Transverse colon (tissue), 4 donors: ENCODE data around the gene BMERB1. TPM values are rescaled to one million over a fixed set of nuclear protein-coding genes. Genes with fewer than 3 reads are reported as not detected.

ENCODE experiments used
- DNase-seq: peaks from one replicate; pipeline ENCODE4 v3.0.0-alpha.2; 2019
- H3K27ac ChIP-seq, 4 donors: fragments of 200-600 bp; sonication (generic); 2 replicates each; pipeline ENCODE4 v1.5.1; 2016 to 2018; ENCODE audit warnings: inconsistent platforms in 4 of 4
- H3K27me3 ChIP-seq: fragments of 200-600 bp; sonication (generic); 2 replicates; pipeline ENCODE4 v1.5.1; 2017; ENCODE audit warnings: inconsistent platforms
- H3K36me3 ChIP-seq, 4 donors: fragments of 200-600 bp; sonication (generic); 2 replicates each; pipeline ENCODE4 v1.5.1; 2017 to 2019; ENCODE audit warnings: inconsistent platforms in 4 of 4
- H3K4me1 ChIP-seq, 4 donors: fragments of 200-600 bp; sonication (generic); 2 replicates each; pipeline ENCODE4 v1.5.1; 2017 to 2020; ENCODE audit warnings: inconsistent platforms in 4 of 4
- H3K4me3 ChIP-seq, 4 donors: fragments of 200-600 bp; sonication (generic); 1 replicate in 1 of 4; 2 replicates in 3 of 4; pipeline versions ENCODE4 v1.5.1 to v1.6.1; 2017 to 2019; ENCODE audit warnings: inconsistent platforms in 4 of 4
- H3K9me3 ChIP-seq, 2 donors: fragments of 200-600 bp; sonication (generic); 2 replicates each; pipeline ENCODE4 v1.5.1; 2017 to 2019; ENCODE audit warnings: inconsistent platforms in 2 of 2
- EP300 ChIP-seq: sonication (generic); formaldehyde crosslinking; IDR thresholded peaks from one replicate; pipeline ENCODE4 v1.6.1; 2017; ENCODE audit warnings: antibody characterized with exemption, low read depth
- POLR2A ChIP-seq: fragments of 450-650 bp; IDR thresholded peaks from one replicate; pipeline ENCODE4 v1.6.1; 2016; ENCODE audit warnings: antibody characterized with exemption, mild to moderate bottlenecking, moderate library complexity
- POLR2AphosphoS5 ChIP-seq, 3 donors: sonication (generic); formaldehyde crosslinking; IDR thresholded peaks; one replicate each; pipeline ENCODE4 v1.6.1; 2016; ENCODE audit warnings: antibody characterized with exemption in 3 of 3
- WGBS, 2 donors: methylation state at CpG; one replicate each; pipeline ENCODE4 v1.1.5; 2018; ENCODE audit warnings: low coverage in 1 of 2; 5-methylcytosine and 5-hydroxymethylcytosine counted together
- in situ Hi-C, 4 donors: fragments of 200-750 bp; cut with MboI; loops; one replicate each; pipeline versions ENCODE4 v1.15.0 to v1.15.1; 2017; ENCODE audit warnings: low sequenced_read_pairs in 3 of 4, low pct_ligation_motif_present in 1 of 4, low pct_unique_long_range_greater_than_20kb in 1 of 4
- intact Hi-C: fragments of 100-400 bp; cut with DNase I; formaldehyde crosslinking; loops from one replicate; pipeline ENCODE4 v1.15.1; 2023; ENCODE audit warnings: low total_unique reads
- total RNA-seq, 4 donors: library from RNA; depleted of rRNA; stranded (reverse); fragments of >200 nt; gene quantifications; one replicate each; pipeline ENCODE4 v1.1.0, GENCODE V29; 2016
- TF ChIP-seq, protein P1 (sequence below), 5 experiments: fragments of 200-600 bp in 3 of 5; fragments of 450-650 bp in 2 of 5; sonication (generic) in 3 of 5; IDR thresholded peaks; 1 replicate in 2 of 5; 2 replicates in 3 of 5; pipeline ENCODE4 v1.5.1; 2016 to 2017; ENCODE audit warnings: antibody characterized with exemption in 5 of 5, inconsistent platforms in 3 of 5, mild to moderate bottlenecking in 2 of 5, moderate library complexity in 1 of 5

BMERB1 gene
- total RNA-seq, 4 donors from 2014 or later: 8.6 to 65.1 (median 14.1) TPM

DNA sequence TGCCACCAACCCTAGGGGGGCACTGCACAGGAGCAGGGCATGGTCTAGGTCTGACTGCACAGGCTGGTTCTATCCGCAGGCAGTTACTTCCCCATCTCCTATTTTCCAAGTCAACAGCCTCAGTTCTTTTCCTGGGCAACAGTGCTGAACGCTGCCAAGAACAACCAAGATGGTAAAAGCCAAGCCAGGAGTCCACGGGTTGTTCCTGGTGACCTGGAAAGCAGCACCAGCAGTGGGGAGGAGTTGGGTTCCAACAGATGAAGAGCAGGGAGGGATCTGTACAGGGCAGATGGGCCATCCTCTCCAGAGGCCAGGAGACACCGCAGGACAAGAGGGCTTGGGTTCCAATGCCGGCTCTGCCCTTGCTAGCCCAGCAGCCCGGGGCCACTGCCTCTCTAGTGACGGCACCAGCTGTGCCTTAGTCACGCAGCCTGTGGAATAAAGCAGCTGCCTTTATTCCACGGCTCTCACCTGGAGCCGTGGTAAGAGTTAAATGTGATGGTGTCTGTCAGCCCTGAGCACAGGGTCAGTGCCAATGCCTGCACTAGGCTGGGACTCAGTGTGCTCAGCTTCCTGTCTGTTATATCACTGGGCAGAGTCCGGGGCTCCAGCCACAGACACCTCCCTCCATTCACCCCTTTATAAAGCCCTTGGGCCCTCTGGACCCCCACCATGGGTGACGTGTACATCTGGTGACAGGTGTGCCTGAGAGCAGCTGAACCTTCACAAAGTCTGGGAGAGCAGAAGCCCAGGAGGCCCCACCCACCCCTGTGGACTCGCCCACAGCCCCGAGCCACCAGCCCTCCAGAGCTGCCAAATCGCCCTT is 163.6 kb downstream of the BMERB1 start:
- H3K27ac ChIP-seq: no peak overlapping the region
- in situ Hi-C loops (no loop called here), intact Hi-C loops (no loop called here)
- no peaks in the 10 kb centered on the region for H3K4me1 ChIP-seq
- H3K9me3 ChIP-seq: no peaks in the 10 kb centered on the region
- WGBS, 2 donors: 74 to 97% methylated on average over 3 to 15 of the region's 15 CpGs
- H3K4me3 ChIP-seq: no peak overlapping the region
- TF ChIP-seq POLR2A (no peak), EP300 (no peak), POLR2AphosphoS5 (IDR thresholded peaks at IDR 0.05) (no peak)
- TF ChIP-seq, protein P1, sequence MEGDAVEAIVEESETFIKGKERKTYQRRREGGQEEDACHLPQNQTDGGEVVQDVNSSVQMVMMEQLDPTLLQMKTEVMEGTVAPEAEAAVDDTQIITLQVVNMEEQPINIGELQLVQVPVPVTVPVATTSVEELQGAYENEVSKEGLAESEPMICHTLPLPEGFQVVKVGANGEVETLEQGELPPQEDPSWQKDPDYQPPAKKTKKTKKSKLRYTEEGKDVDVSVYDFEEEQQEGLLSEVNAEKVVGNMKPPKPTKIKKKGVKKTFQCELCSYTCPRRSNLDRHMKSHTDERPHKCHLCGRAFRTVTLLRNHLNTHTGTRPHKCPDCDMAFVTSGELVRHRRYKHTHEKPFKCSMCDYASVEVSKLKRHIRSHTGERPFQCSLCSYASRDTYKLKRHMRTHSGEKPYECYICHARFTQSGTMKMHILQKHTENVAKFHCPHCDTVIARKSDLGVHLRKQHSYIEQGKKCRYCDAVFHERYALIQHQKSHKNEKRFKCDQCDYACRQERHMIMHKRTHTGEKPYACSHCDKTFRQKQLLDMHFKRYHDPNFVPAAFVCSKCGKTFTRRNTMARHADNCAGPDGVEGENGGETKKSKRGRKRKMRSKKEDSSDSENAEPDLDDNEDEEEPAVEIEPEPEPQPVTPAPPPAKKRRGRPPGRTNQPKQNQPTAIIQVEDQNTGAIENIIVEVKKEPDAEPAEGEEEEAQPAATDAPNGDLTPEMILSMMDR (IDR thresholded peaks at IDR 0.05): no peak
- DNase-seq: no peak
- H3K36me3 ChIP-seq: peaks cover 0 to 71% (median 30%) of the 10 kb centered on the region in 4 donors
- H3K27me3 ChIP-seq: no peaks in the 10 kb centered on the region

DNA sequence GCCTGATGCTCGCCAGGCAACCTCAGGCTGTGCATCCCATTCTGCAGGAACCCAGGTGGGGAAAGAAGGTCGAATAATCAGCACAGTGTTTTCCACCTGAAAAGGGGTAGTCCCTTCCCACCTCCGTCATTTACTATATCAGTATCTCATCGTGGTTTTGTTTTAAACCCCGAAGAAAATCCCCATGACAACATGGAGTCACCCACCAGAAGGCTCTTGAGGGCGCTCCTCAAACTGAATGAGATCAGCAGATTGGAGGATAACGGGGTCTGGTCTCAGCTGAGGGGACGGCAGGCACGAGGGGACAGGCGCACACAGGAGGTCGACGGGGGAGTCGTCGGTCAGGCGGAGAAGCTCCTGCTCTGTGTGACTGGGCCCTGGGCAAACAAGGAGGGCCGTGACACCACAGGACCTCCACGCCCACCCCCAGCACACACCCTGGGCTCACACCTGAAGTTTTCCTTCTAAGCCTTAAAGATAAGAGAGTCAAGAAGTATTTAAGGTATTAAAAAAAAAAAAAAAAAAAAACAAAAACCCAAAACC is 164.3 kb downstream of the BMERB1 start:
- in situ Hi-C loops: no loop called here
- no peak for DNase-seq
- no peak for TF ChIP-seq POLR2A
- Histone ChIP-seq H3K9me3 (no peaks in the 10 kb centered on the region), H3K4me1 (no peaks in the 10 kb centered on the region), H3K4me3 (no peak overlapping the region), H3K27ac (no peak overlapping the region), H3K36me3 (peaks cover 0 to 78% (median 33%) of the 10 kb centered on the region in 4 donors), H3K27me3 (no peaks in the 10 kb centered on the region)
- 93% methylated on average over 17 of the region's 17 CpGs; no CpG with 5 or more reads in 1 of the 2 donors for WGBS, 2 donors
- intact Hi-C loops: no loop called here

DNA sequence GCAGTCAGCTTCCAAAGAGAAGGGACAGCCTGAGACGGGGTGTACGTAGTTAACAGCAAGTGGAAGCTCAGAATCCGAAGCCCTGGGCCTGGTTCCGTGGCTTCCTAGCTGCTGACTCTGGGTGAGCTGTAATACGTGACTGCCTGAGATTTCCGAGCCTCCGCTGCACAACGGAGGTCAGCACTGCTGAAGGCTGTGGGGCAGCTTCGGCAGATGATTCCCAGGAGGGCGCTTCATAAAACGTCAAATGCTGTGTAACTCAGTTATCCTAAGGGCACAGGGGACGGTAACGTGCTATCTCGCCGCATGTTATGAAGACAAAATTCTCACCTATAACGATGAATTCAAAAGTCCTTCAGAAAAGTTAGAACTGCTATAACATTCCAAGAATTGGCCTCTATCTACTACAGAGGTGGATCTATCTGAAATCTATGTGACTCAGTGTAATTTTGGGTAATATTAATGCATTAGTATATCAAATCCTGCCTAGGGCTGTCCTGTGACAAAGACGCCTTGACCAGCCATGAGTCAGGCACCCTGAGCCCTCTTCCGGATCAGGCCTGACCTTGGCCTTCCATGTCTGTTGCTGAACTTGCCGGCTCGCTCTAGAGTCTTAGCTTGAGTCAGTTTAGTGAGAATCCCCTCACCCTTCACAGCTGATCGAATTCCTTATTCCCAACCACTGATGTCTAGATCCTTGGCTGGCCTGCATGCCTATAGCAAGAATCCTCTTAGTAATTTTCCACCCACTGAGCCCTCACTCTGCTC is 165.1 kb downstream of the BMERB1 start:
- DNase-seq: no peak
- Histone ChIP-seq H3K36me3 (peaks cover 0 to 85% (median 36%) of the 10 kb centered on the region in 4 donors), H3K27me3 (no peaks in the 10 kb centered on the region), H3K9me3 (no peaks in the 10 kb centered on the region), H3K4me3 (no peak overlapping the region), H3K4me1 (no peaks in the 10 kb centered on the region), H3K27ac (no peak overlapping the region)
- intact Hi-C loops: no loop called here
- no peak for TF ChIP-seq POLR2AphosphoS5 (IDR thresholded peaks at IDR 0.05)
- no peak for TF ChIP-seq POLR2A
- TF ChIP-seq, protein P1 (IDR thresholded peaks at IDR 0.05): no peak
- TF ChIP-seq EP300: no peak
- in situ Hi-C loops: no loop called here
- WGBS, 2 donors: 93 to 96% methylated on average over 5 to 21 of the region's 21 CpGs

DNA sequence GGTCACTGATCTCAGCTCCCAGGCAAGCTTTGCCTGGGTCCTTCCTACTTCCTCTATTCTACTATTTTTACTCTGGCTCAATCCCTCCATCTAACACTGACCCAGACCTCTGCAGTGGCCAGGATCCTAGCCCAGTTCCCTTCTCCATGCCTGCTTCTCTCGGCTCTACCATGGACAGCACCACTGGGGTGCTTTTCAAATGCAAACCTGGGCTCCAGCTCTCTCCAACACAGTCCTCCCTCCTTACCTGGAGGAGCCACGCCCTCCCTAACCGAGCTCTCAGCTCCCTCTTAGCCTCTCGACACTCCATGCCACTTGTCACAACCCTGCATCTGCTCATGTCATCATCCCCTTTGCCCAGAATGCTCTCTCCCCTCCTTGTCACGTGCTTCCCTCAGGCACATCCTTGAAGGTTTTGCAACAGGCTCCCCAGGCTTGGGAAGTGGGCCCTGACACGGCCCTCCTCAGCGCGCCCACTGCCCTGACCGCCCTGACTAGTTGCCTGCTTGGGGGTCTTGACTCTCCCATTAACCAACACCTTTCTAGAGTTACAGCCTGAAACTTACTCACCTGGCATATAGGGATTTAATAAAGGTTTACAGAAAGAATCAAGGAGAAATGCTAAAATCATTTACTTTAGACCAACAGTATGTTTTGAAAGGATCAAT is 167.0 kb downstream of the BMERB1 start:
- H3K27ac ChIP-seq: no peak overlapping the region
- H3K9me3 ChIP-seq: no peaks in the 10 kb centered on the region
- no peak overlapping the region for H3K4me3 ChIP-seq
- H3K4me1 ChIP-seq: peaks cover 0 to under 1% (median 0%) of the 10 kb centered on the region in 4 donors
- H3K27me3 ChIP-seq: no peaks in the 10 kb centered on the region
- no peak for TF ChIP-seq EP300
- no peak for TF ChIP-seq POLR2A
- no peak for TF ChIP-seq POLR2AphosphoS5 (IDR thresholded peaks at IDR 0.05)
- TF ChIP-seq, protein P1 (IDR thresholded peaks at IDR 0.05): no peak
- 90 to 93% methylated on average over 4 to 9 of the region's 9 CpGs for WGBS, 2 donors
- no peak for DNase-seq
- intact Hi-C loops (no loop called here), in situ Hi-C loops (no loop called here)
- H3K36me3 ChIP-seq: peaks cover 0 to 75% (median 35%) of the 10 kb centered on the region in 4 donors
